Inflammatory macrophage (primary cell): ENCODE results near the gene CDC45.
"Not testable (repeated sequence)": the region's sequence is repeated elsewhere in the genome, so short reads cannot be mapped to it uniquely, and the experiment has no call there.

Experiments
- DNase-seq, 2 donors: peaks; one replicate each; pipeline ENCODE4 v3.0.0-alpha.2; 2020 to 2022
- total RNA-seq, 18 experiments: gene quantifications; one replicate each; lab custom pipeline; 2026; ENCODE audit warnings: mixed read lengths in 6 of 18, inconsistent platforms in 2 of 18; lab: John Stamatoyannopoulos, UW

CDC45 gene, protein sequence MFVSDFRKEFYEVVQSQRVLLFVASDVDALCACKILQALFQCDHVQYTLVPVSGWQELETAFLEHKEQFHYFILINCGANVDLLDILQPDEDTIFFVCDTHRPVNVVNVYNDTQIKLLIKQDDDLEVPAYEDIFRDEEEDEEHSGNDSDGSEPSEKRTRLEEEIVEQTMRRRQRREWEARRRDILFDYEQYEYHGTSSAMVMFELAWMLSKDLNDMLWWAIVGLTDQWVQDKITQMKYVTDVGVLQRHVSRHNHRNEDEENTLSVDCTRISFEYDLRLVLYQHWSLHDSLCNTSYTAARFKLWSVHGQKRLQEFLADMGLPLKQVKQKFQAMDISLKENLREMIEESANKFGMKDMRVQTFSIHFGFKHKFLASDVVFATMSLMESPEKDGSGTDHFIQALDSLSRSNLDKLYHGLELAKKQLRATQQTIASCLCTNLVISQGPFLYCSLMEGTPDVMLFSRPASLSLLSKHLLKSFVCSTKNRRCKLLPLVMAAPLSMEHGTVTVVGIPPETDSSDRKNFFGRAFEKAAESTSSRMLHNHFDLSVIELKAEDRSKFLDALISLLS
- 4.7 to 18.5 (median 12.6) reads per million in 18 experiments for total RNA-seq

DNA sequence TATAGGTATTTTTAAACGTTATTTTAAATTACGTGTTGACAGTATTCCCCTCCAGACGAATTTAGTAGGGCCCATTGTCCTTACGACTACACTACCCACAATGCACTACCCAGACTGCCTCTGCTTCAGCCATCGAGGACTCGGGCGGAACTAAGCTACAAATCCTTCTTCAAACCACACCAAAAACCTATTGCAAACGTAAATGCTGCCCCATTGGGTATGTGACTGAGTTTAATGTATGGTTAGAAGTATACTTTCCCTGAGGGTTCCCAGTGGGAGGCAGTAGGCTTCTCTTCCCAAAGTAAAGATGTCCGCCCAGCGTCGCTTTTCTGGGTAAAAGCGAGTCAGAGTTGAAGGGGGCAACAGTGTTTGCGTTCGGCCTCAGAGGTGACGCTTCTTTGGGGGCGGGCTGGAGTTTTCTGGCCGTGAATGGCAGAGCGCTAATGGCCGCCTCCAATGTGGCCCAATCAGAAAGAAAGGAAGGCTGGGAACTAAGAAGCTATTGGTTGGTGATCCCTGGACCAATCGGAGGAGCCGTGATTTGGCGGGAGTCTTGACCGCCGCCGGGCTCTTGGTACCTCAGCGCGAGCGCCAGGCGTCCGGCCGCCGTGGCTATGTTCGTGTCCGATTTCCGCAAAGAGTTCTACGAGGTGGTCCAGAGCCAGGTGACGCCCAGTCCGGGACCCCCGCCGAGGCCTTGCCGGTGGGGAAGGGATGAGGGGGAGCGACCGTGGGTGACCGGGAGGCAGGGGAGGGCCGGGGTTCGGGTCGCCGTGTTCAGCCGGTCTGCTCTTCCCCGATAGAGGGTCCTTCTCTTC lies at the start of gene CDC45:
Gene CDC45 (plus strand): TSS at position 566 of the 818 bp plus-strand sequence. CDS start 49 bp downstream, at position 615.
- DNase-seq: peak; percentile 99

DNA sequence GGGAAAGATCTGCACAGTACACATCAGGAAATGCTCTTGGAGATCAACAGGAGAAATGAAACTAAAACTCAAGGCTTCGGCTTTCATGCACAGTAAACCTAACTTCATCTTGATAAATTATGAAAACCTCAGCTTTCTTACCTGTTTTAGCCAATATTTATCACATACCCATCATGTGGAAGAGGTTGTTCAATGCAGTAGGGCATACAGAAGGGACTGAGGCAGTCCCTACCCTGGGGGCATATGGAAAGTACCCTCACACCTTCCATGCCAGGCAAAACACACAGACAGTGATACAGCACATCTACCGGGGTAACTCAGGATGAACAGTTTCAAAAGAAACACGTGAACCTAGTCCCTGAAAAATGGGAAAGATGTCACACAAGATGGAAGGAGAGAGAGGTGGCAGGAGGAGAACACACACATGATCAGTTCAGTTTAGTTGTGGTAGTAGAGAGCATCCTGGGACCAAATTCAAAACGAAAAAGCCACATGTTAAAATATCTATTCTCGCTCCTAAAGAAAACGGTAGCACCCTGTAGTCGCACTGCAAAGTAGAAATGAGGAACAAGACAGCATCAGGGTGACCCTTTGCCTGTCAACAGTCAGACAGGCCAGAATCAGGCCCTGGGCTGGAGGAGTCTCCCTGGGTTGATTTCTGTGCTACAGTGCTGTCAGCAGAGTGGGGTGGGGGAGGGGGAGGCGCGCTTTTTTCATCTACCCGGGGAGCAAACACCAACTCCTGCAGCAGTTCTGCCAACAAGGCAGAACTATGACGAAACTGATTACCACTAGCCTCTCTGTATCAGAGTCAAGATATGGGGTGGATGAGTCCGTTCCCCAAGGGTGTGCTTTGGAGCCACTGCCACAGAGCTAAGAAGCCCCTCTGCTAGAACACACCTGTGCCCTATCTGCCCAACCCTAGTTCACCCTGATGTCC lies 49.5 kb upstream of the CDC45 start:
- DNase-seq: peak; percentile 48 to 68

DNA sequence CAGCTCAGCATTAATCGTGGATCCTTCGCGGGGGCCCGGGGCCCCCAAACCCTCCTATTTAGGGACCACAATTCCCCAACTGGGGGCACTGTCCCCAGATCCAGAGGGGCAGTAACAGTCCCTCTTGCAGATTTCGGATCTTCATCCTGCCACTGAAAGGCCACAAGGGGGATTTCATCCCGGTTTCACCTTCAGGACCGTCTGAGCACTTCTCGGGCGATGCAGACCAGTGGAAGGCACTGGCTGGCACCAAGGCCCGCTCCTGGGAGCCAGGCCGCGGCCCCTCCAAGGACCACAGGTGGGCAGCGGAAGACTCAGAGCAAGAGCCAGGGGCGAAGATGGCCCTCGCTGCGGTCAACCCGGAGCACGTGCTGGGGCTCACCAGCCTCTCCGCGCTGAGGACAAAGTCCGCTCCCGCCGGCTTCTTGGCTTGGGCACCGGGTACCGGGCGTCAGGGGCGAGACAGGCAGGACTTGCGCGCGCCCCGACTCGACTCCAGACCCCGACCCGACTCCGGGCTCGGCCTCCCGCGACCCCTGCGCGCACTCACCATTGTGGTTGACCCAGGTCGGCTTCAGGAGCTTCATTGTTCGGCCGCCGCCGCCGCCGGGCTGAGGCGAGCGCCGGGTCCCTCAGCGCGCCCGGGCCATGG lies 48.7 kb upstream of the CDC45 start:
- peak in 1 of 2 donors; percentile 20 for DNase-seq

DNA sequence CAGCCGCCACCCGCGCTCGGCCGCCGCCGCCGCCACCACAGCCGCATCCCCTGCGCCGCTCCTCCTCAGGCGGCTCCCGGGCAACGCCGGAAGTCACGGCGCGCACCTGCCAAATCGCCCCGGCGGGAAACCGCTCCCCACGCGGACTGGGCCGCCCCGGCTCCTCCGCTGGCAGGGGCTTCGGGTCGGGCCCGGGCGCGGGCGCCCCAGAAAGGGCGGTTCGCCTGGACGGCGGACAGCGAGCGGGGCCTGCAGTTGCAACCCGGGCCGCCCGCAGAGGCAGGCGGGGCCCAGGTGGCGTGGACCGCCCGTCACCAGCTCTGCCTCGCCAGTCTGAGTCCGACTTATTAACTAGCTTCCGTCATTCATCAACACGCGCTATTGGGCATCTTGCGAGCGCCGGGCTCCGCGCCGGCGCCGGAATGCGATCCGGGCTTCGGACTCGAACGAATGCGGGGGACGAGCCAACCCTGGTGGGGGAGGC lies 48.0 kb upstream of the CDC45 start, which contains the start of gene HIRA:
Gene HIRA (minus strand): TSS at position 85 of the 484 bp plus-strand sequence. CDS start 257 bp downstream, outside the sequence.
- peak; percentile 75 to 78 for DNase-seq

DNA sequence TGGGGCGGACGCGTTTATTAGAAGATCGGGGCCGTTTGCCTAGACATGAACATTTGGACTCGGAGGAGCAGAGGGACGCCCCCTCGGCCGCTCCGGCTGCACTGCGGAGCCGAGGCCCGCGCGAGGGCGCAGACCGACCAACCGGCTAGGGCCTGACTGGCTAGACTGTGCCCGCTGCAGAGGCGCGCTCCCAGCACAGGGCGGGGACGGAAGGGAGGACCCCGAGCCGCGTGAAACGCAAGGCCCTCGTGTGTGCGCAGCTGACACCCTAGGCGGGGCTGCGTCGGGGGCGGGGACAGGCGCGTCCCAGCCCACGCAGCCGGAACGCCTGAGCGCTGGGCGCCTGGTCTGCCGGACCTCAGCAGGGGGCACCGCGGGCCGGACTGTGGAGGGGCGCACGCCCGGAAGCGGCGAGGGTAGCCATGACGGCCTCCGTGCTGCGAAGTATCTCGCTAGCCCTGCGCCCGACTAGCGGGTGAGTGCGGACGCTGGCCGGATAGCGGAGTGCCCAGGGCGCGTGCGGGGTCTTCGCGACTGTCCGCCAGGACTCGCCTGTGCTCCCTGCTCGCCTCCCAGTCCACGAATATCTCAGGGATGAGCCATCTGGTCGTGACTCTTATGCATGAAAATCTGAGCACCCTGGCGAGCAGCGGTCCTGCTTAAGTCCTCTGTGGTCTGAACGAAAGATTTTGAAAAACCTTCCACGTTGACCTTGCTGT lies 47.4 kb upstream of the CDC45 start, which contains the start of gene MRPL40:
Gene MRPL40 (plus strand): TSS at position 413 of the 719 bp plus-strand sequence. CDS start 10 bp downstream, at position 423.
- DNase-seq: peak; percentile 98 to 99

DNA sequence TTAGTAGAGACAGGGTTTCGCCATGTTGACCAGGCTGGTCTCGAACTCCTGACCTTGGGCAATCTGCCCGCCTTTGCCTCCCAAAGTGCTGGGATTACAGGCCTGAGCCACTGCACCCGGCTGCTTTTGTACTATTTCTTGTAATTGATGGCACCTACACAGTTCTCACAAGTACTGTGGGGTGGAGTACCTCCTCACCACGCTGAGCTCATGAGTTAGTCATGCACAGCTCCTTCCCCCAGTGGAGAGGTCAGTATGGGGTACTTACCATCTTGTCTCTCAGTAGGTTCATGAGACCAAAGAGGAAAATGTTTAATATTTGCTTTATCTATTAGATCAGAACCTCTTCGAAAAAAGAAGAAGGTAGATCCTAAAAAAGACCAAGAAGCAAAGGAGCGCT lies 45.3 kb upstream of the CDC45 start:
- DNase-seq: peak in 1 of 2 donors; percentile 8

DNA sequence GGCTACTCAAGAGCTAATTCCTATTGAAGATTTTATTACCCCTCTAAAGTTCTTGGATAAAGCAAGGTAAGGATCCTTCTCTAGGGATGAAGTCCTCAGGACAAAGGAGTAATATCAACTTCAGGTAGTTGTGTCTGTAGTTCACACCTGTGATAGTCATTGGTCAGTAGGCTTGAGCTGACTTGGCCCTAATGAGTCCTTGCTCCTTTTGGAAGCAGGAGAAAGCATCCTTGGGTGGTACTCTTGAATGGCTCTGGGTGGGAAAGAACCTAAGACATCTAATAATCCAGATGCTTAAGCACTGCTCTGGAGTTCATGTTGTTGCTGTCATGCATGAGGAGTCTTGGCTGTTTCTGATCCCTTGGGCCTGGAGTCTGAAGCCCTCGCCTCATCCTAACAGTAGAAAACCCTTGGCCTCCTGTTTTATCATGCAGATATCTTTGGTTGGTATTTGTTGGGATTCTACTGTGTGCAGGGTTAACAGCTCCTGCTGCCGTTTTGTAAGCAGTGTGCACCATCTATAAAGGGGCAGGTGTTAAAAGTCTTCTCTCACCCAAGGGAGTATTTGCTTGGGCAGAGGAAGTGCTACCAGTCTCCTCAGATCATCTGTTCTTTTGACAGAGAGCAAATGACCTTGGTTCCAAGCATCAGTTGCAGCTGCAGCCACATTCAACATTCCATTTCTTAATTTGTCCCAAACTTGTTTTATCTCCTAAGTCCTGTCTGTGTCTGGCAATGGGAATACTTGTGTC lies 44.7 kb upstream of the CDC45 start:
- no peak for DNase-seq

DNA sequence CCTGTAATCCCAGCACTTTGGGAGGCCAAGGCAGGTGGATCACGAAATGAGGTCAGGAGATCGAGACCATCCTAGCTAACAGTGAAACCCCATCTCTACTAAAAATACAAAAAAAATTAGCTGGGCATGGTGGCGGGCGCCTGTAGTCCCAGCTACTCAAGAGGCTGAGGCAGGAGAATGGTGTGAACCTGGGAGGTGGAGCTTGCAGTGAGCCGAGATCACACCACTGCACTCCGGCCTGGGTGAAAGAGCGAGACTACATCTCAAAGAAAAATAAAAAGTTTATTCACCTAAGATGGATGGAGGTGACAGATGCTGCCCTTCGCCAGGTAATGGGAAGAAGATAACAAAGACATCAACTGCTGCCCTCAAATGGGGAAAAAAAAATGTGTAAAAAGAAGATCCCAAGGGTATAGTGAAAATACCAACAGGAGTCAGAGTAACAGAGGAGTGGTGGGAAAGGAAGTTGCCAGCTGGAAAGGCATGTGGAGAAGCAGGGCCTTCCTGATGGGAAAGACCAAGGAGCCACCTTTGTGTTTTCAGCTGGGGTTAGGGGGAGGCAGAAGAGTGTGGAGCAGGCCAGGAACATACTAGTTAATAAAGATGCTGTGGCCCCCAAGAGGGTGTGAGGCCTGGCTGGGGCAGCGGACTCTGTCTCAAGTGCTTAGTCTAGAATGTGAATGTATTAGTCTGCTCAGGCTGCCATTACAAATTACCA lies 43.1 kb upstream of the CDC45 start:
- not testable (repeated sequence) for DNase-seq

DNA sequence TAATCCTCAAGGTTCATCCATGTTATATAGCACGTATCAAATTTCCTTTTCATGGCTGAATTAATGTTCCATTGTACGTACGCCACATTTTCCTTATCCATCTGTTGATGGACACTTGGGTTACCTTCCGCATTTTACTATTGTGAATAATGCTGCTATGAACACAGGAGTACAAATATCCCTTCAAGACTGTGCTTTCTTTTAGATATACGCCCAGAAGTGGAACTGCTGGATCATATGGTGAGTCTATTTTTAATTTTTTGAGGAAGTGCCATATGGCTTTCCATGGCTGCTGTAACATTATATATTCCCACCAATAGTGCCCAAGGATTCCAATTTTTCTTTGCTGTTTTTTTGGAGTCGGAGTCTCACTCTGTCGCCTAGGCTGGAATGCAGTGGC lies 41.4 kb upstream of the CDC45 start:
- peak; percentile 17 to 23 for DNase-seq

DNA sequence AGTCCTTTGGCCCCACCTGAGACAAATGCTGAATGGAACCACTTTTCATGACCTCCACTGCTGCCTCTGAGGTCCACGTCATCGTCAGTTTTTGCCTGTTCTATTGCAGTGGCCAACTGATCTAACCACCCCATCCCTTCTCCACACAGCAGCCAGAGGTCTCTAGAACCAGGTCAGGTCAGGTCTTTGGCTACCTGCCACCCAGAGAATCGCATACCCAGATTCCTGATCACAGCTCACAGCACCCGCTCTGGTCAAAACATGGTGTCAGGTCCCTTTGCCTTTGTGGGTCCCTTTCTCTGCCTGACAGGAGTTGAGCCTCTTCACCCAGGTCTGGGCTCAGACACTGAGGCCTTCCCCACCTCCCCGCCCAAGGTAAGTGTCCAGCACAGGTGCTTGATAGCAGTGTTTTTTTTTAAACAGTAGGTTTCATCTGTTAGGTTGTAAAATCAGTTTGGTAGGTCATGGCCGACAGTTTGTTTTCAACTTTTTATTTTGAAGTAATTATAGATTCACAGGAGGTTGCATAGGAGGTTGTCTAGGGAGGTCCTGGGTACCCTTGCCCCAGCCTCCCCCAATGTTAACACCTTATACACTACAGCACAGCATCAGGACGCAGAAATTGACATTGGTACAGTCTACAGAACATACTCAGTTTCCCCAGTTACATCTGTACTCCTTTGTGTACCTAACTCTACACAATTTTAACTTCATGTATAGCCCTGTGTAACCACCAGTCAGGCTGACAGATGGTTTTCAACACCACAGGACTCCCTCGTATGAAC lies 39.1 kb upstream of the CDC45 start:
- no peak for DNase-seq

DNA sequence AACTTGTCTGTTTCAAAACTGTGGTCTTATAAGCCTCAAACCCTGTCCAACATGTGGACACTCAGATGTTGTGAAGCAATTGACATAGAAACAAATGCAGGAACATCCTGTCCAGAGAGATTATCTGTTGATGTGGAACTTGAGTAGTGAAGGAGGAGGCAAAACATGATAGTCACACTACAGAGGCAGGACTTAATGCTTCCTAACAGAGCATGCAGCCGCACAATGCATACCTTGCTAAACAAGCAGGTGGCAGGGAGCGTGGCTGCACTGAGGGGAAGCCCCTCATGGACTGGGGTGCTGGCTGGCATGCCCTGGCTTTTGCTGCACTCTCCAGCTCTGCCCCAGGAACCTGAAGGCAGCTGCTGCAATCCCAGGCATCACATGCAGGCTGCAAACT lies 37.6 kb upstream of the CDC45 start:
- DNase-seq: no peak

DNA sequence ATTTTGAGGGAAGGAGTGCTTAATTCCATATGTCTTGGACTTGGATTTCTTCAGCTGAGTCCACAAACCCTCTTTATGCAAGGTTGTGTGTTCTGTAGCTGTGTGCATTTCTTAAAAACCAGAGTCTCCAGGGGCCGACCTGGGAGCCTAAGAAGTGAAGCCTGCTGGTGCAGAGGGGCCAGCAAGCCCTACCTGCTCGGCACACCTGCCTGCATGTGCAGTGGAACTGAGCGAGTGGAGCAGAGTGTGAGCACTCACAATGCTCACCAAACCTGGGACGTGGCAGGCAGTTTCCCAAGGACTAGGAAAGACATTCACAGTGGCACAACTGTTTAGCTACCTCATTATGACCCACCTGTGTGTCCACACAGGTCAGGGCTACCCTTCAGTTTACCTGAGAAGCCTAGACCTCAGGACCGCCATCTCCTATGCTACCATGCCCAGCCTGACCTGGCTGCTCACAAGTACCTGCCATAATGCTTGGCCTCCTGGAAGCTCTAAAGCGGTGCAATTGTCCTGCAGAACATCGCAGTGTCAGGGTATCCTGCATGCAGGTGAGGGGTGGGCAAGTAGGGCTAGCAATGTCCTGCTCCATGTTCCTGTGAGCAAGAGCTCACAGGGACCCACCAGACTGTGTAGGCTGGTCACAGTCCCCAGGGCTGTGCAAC lies 36.0 kb upstream of the CDC45 start:
- no peak for DNase-seq

DNA sequence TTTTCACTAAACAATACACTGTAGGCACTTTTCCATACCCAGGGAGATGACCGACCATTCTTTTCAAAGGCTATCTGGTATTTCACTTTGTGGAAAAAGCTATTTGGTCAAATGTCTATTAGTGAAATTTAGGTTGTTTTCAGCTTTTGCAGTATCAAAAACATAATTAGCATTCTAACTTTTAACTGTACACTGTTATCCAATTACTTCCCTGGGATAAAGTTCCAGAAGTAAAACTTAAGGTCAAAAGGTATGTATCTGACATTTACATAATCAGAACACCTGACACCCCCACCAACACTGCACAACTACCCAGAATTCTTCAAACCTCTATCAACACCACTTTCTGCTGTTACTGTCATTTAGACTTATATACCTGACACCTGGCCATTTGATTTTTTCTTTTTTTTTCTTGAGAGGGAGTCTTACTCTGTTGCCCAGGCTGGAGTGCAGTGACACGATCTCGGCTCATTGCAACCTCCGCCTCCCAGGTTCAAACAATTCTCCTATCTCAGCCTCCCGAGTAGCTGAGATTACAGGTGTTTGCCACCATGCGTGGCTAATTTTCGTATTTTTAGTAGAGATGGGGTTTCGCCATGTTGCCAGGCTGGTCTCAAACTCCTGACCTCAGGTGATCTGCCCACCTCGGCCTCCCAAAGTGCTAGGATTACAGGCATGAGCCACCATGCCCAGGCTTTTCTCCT lies 34.3 kb upstream of the CDC45 start:
- not testable (repeated sequence) for DNase-seq

DNA sequence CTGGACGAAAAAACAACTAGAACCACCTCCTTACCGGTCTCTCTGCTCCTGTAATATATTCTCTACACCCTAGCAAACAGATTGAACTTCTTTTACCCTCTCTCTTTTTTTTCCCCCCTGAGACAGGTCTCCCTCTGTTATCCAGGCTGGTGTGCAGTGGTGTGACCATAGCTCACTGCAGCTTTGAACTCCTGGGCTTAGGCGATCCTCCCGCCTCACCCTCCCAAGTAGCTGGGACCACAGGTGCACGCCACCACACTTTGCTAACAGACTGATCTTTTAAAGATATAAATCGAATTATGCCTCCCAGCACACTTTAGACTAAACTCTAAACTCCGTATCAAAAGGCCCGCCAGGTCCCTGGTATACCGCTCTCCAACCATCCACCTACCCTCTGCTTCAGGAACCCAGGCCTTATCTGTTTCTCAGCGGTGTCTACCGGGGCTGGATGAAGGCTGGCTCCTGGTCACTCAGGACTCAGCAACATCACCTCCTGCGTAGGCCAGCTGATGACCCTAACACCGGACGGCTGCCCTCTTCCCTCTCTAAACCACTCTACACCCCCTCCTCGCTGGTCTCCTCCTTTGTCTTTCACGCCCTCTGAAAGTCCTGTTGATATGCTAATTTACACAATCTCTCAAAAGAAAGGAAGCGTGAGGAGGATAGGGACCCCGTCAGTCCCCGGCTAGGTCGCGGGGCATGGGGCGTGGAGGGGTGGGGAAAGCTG lies 33.0 kb upstream of the CDC45 start:
- DNase-seq: no peak

DNA sequence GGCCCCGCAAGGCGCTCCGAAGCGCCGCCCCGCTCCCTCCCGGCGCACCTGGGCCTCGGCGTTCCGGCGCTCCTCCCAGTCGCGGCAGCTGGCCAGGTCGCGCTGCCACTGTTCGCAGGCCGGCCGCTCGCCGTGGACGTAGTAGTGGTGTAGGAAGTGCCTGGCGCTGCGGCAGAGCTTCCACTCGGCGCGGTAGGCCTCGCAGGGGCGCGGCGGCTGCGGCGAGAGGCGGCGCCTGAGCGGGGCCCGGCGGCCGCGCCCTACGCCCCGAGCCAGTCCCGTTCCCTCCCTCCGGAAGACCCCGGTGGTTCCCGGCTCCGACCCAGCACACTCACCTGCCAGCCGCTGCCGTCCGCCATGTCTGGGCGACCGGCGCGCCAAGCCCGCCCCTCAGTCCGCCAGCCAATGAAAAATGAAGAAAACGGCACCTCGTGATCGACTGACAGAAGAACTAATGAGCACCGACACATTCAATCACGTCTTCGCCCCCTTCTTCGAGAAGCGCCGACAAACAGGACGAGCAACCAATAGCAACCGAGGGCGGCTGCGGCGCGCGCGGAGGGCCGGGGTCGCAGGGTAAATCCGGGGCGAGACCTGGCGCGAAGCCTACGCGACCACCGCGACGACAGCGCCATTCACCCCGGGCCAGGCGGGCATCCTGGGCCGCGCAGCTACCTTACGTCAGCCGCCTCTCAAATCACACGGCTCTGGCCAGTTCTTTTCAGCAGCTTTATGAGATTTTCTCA lies 32.2 kb upstream of the CDC45 start, which contains the start of gene C22orf39:
Gene C22orf39 (minus strand): TSS at position 382 of the 746 bp plus-strand sequence. CDS start 23 bp downstream, at position 359.
- DNase-seq: peak; percentile 92 to 93
